ENCODE measurements around the gene PCBP4. TPM values are rescaled to one million over a fixed set of nuclear protein-coding genes. Genes with fewer than 3 reads are reported as not detected.

PCBP4 gene
- polyA plus RNA-seq, 3 donors = 0.09 to 1.3 (median 0.22) TPM

- no peaks in the 10 kb centered on the region for H3K36me3 ChIP-seq (replicated peaks in 1 of 2; ENCODE audit: control insufficient read depth in 1 of 2, insufficient read depth in 2 of 2, low read length in 2 of 2)
- DNase-seq = no peak
- Mint-ChIP-seq H3K4me1 (peaks cover 8% of the 10 kb centered on the region), H3K9me3 (peaks cover 0 to 1% (median 0%) of the 10 kb centered on the region in 7 donors), H3K4me3 (no peak overlapping the region), H3K27ac (no peak overlapping the region), H3K36me3 (no peaks in the 10 kb centered on the region), H3K27me3 (ENCODE audit: low read depth in 3 of 3) (peaks cover 2 to 4% (median 2%) of the 10 kb centered on the region in 3 donors)
- no peaks in the 10 kb centered on the region for H3K79me2 ChIP-seq (ENCODE audit: insufficient read depth, low read length)
- no peaks in the 10 kb centered on the region for H3K9me3 ChIP-seq (replicated peaks in 1 of 2; ENCODE audit: control insufficient read depth in 1 of 2, insufficient read depth in 1 of 2, low read length in 2 of 2)
- H3K27ac ChIP-seq (ENCODE audit: low read depth in 1 of 2, low read length in 2 of 2) = no peak overlapping the region
- H3K9ac ChIP-seq (ENCODE audit: insufficient read depth, low read length, poor library complexity, severe bottlenecking) = no peak overlapping the region
- peaks cover 5 to 8% of the 10 kb centered on the region in 2 donors for H3K4me1 ChIP-seq (ENCODE audit: control insufficient read depth in 1 of 2, insufficient read depth in 2 of 2, low read length in 2 of 2)
- H4K20me1 ChIP-seq (ENCODE audit: insufficient read depth, low read length) = no peaks in the 10 kb centered on the region
- H3K4me3 ChIP-seq (replicated peaks in 1 of 3; ENCODE audit: low read depth in 2 of 3, low read length in 3 of 3) = no peak overlapping the region
- H2AFZ ChIP-seq (ENCODE audit: insufficient read depth, low read depth, low read length, poor library complexity, severe bottlenecking) = no peak overlapping the region
- intact Hi-C loops (cut with micrococcal nuclease) = no loop called here
- 92% methylated on average over 9 of the region's 10 CpGs for WGBS (ENCODE audit: insufficient coverage)
- no peak overlapping the region for H3K4me2 ChIP-seq (replicated peaks; ENCODE audit: extremely low read depth, low read length, poor library complexity, severe bottlenecking)
- TF ChIP-seq CTCF (IDR thresholded peaks at IDR 0.05) = no peak
- no peaks in the 10 kb centered on the region for H3K27me3 ChIP-seq (ENCODE audit: control insufficient read depth in 2 of 2, insufficient read depth in 2 of 2, low read length in 2 of 2)
Observed at GRCh38 chr3:51948016-51948580, 19.2 kb downstream of the PCBP4 start.

GRCh38 chr3:51947215-51947900, 19.9 kb downstream of the PCBP4 start:
- Histone ChIP-seq H3K9ac (ENCODE audit: insufficient read depth, low read length, poor library complexity, severe bottlenecking) (no peak overlapping the region), H3K9me3 (replicated peaks in 1 of 2; ENCODE audit: control insufficient read depth in 1 of 2, insufficient read depth in 1 of 2, low read length in 2 of 2) (no peaks in the 10 kb centered on the region), H3K27ac (ENCODE audit: low read depth in 1 of 2, low read length in 2 of 2) (no peak overlapping the region), H3K4me1 (ENCODE audit: control insufficient read depth in 1 of 2, insufficient read depth in 2 of 2, low read length in 2 of 2) (peaks cover 9 to 12% of the 10 kb centered on the region in 2 donors), H3K4me3 (replicated peaks in 1 of 3; ENCODE audit: low read depth in 2 of 3, low read length in 3 of 3) (no peak overlapping the region), H3K36me3 (replicated peaks in 1 of 2; ENCODE audit: control insufficient read depth in 1 of 2, insufficient read depth in 2 of 2, low read length in 2 of 2) (no peaks in the 10 kb centered on the region), H3K4me2 (replicated peaks; ENCODE audit: extremely low read depth, low read length, poor library complexity, severe bottlenecking) (no peak overlapping the region), H4K20me1 (ENCODE audit: insufficient read depth, low read length) (no peaks in the 10 kb centered on the region), H3K27me3 (ENCODE audit: control insufficient read depth in 2 of 2, insufficient read depth in 2 of 2, low read length in 2 of 2) (no peaks in the 10 kb centered on the region), H2AFZ (ENCODE audit: insufficient read depth, low read depth, low read length, poor library complexity, severe bottlenecking) (no peak overlapping the region), H3K79me2 (ENCODE audit: insufficient read depth, low read length) (no peaks in the 10 kb centered on the region)
- no peak for TF ChIP-seq CTCF (IDR thresholded peaks at IDR 0.05)
- peaks cover 0 to 1% (median 0%) of the 10 kb centered on the region in 7 donors for H3K9me3 Mint-ChIP-seq
- WGBS (ENCODE audit: insufficient coverage) = 87% methylated on average over 10 of the region's 13 CpGs
- no peaks in the 10 kb centered on the region for H3K36me3 Mint-ChIP-seq
- H3K27ac Mint-ChIP-seq = no peak overlapping the region
- peaks cover 11% of the 10 kb centered on the region for H3K4me1 Mint-ChIP-seq
- peaks cover 0 to 4% (median 2%) of the 10 kb centered on the region in 3 donors for H3K27me3 Mint-ChIP-seq (ENCODE audit: low read depth in 3 of 3)
- intact Hi-C loops (cut with micrococcal nuclease) = no loop called here
- DNase-seq = no peak
- no peak overlapping the region for H3K4me3 Mint-ChIP-seq

Data from CD14-positive monocyte (primary cell).